GM18508 (cell line): ENCODE measurements around the gene CTNS.
A peak's percentile ranks its signal among the peaks of the same experiment; 100 is the strongest.

ENCODE experiments used
- ATAC-seq: cut with Tn5 transposase; IDR thresholded peaks from one replicate; pipeline ENCODE4 v1.9.1; 2021; ENCODE audit warnings: moderate number of reproducible peaks; ENCODE audit not compliant: insufficient read depth, unreplicated experiment

CTNS gene

GRCh38 chr17:3636154-3636907, at the start of gene CTNS, which contains the start of gene SHPK:
Gene CTNS (plus strand): TSS chr17:3636760. CDS start chr17:3640207, 3,447 bp downstream.
Gene SHPK (minus strand): TSS chr17:3636250. CDS start chr17:3636219, 31 bp downstream.
- peak; percentile 81 for ATAC-seq

- ATAC-seq = no peak
Measured at GRCh38 chr17:3589784-3590183, 46.8 kb upstream of the CTNS start.

- ATAC-seq = no peak
Measured at GRCh38 chr17:3590231-3590630, 46.3 kb upstream of the CTNS start.

- no peak for ATAC-seq
Measured at GRCh38 chr17:3590768-3591167, 45.8 kb upstream of the CTNS start.

GRCh38 chr17:3592216-3592860, 44.2 kb upstream of the CTNS start:
- ATAC-seq = no peak

GRCh38 chr17:3593384-3593783, 43.2 kb upstream of the CTNS start:
- no peak for ATAC-seq

- ATAC-seq = no peak
Measured at GRCh38 chr17:3594051-3594800, 42.3 kb upstream of the CTNS start.

GRCh38 chr17:3594976-3595375, 41.6 kb upstream of the CTNS start:
- no peak for ATAC-seq

GRCh38 chr17:3596804-3597464, 39.6 kb upstream of the CTNS start:
- no peak for ATAC-seq

GRCh38 chr17:3598078-3598477, 38.5 kb upstream of the CTNS start:
- no peak for ATAC-seq

- ATAC-seq = no peak
Measured at GRCh38 chr17:3600529-3601205, 35.9 kb upstream of the CTNS start.

GRCh38 chr17:3602499-3602898, 34.1 kb upstream of the CTNS start:
- ATAC-seq = no peak

GRCh38 chr17:3603119-3603869, 33.3 kb upstream of the CTNS start:
- ATAC-seq = no peak

- no peak for ATAC-seq
Measured at GRCh38 chr17:3603870-3604259, 32.7 kb upstream of the CTNS start.

- no peak for ATAC-seq
Measured at GRCh38 chr17:3609689-3610088, 26.9 kb upstream of the CTNS start.

- no peak for ATAC-seq
Measured at GRCh38 chr17:3610523-3610922, 26.0 kb upstream of the CTNS start.

- ATAC-seq = no peak
Measured at GRCh38 chr17:3613124-3613523, 23.4 kb upstream of the CTNS start.

GRCh38 chr17:3615160-3615870, 21.2 kb upstream of the CTNS start:
- no peak for ATAC-seq
